ENCODE results near the gene INHA. TPM values are rescaled to one million over a fixed set of nuclear protein-coding genes. Genes with fewer than 3 reads are reported as not detected.

Gene INHA
- total and polyA plus RNA-seq, 12 donors = 18.9 to 704 (median 43.1) TPM

DNA sequence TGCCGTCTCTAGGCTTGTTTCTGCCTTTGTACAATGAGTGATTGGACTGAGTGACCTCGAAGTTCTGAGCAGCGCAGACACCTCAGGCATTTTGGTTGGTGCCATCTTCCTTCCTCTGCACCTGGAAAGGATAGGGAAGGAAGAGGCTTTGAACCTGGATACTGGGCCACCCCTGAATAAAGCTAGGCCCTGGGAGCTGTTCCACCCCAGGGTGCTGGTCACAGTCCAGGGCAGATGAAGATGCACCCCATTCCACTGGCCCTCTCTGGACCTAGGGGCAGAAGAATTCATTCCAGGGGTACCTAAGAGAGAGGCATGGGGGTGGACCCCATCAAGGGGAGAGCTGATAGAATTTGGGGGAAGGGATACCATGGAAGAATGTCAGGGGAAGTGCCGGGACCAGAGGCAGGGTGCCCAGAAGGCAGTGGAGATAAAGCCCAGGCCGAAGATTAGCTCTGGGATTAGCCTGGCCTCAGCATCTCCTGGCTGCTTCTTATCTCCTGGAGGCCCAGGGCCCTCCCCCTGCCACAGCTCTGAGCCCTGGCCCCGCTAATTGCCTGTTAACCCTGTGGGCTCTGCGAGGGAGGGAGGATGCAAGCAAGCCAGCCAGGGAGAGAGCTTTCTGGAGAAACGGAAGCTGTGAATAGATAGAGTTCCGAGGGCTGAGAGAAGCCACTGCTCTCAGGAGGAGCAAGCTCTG lies 46.4 kb upstream of the INHA start:
- TF ChIP-seq, protein P1, sequence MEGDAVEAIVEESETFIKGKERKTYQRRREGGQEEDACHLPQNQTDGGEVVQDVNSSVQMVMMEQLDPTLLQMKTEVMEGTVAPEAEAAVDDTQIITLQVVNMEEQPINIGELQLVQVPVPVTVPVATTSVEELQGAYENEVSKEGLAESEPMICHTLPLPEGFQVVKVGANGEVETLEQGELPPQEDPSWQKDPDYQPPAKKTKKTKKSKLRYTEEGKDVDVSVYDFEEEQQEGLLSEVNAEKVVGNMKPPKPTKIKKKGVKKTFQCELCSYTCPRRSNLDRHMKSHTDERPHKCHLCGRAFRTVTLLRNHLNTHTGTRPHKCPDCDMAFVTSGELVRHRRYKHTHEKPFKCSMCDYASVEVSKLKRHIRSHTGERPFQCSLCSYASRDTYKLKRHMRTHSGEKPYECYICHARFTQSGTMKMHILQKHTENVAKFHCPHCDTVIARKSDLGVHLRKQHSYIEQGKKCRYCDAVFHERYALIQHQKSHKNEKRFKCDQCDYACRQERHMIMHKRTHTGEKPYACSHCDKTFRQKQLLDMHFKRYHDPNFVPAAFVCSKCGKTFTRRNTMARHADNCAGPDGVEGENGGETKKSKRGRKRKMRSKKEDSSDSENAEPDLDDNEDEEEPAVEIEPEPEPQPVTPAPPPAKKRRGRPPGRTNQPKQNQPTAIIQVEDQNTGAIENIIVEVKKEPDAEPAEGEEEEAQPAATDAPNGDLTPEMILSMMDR (IDR thresholded peaks at IDR 0.05) = no peak
- TF ChIP-seq POLR2A (IDR thresholded peaks at IDR 0.05) = no peak
- peak overlapping the region in 1 of 5 donors; percentile 66 for H3K27ac ChIP-seq
- DNase-seq = no peak
- intact Hi-C loops (cut with DNase I) = loop anchor here (5.0 kb wide), 3 partner anchors 33 to 123 kb away; no protein-coding TSS in a partner anchor
- no peaks in the 10 kb centered on the region for H3K36me3 ChIP-seq (replicated peaks in 1 of 2)
- peaks cover 0 to 25% of the 10 kb centered on the region in 2 donors for H3K4me1 ChIP-seq (replicated peaks in 1 of 2)
- H3K4me3 ChIP-seq = no peak overlapping the region
- H3K27me3 ChIP-seq = peaks cover 63% of the 10 kb centered on the region
- no peaks in the 10 kb centered on the region for H3K9me3 ChIP-seq (replicated peaks in 1 of 3)
- WGBS, 4 donors = 43 to 66% (median 51%) methylated on average over 9 of the region's 9 CpGs

GRCh38 chr2:219526320-219527075 lies 45.6 kb upstream of the INHA start:
- peaks cover 59% of the 10 kb centered on the region for H3K27me3 ChIP-seq
- no peaks in the 10 kb centered on the region for H3K9me3 ChIP-seq (replicated peaks in 1 of 3)
- intact Hi-C loops (cut with DNase I) = loop anchor here (5.0 kb wide), 3 partner anchors 34 to 124 kb away; no protein-coding TSS in a partner anchor
- peak overlapping the region in 1 of 5 donors; percentile 66 for H3K27ac ChIP-seq
- no peak for DNase-seq
- WGBS, 4 donors = 49 to 57% (median 52%) methylated on average over 7 to 10 of the region's 11 CpGs
- H3K36me3 ChIP-seq (replicated peaks in 1 of 2) = no peaks in the 10 kb centered on the region
- H3K4me1 ChIP-seq (replicated peaks in 1 of 2) = peaks cover 0 to 17% of the 10 kb centered on the region in 2 donors
- H3K4me3 ChIP-seq = no peak overlapping the region
- no peak for TF ChIP-seq POLR2A (IDR thresholded peaks at IDR 0.05)

DNA sequence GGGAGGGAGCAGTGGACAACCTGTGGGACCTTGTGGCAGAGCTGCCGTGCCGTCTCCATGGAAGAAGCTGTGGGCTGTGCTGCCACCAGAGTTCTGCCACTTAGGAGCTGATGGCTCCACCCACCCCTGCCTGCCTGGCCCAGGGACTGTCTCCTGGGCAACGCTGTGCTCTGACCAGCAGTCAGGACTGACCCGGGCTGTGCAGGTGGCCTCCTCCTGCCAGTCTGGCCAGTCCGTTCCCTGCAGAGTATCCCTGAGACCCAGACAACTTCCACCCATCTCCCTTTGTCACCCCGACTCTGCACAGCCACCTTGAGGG lies 45.1 kb upstream of the INHA start:
- intact Hi-C loops (cut with DNase I) = loop anchor here (5.0 kb wide), 3 partner anchors 35 to 125 kb away; no protein-coding TSS in a partner anchor
- TF ChIP-seq POLR2A (IDR thresholded peaks at IDR 0.05) = no peak
- TF ChIP-seq, protein P1 (IDR thresholded peaks at IDR 0.05) = no peak

DNA sequence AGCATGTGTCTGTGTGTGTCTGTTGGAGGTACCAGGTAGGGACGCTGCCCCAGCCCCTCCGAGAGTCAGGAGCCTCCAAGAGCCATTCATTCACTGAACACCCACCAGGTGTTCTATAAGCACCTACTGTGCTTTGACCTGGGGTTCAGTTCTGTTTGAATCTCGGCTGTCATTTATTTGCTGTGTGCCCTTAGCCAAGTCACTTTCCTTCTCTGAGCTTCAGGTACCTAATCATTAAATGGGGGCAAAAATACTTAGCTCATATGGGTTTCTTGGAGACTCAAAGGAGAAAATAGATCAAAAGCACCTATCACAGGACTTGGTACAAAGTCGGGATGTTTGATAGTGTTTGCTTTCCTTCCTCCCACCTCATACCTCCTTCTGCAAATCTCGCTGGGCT lies 44.6 kb upstream of the INHA start:
- 44 to 61% (median 50%) methylated on average over 3 to 5 of the region's 5 CpGs for WGBS, 4 donors
- no peak for DNase-seq
- TF ChIP-seq, protein P1 (IDR thresholded peaks at IDR 0.05) = no peak
- no peak for TF ChIP-seq POLR2A (IDR thresholded peaks at IDR 0.05)
- intact Hi-C loops (cut with DNase I) = loop anchor here (5.0 kb wide), 3 partner anchors 35 to 125 kb away; no protein-coding TSS in a partner anchor
- peaks cover 0 to 9% of the 10 kb centered on the region in 2 donors for H3K4me1 ChIP-seq (replicated peaks in 1 of 2)
- H3K36me3 ChIP-seq (replicated peaks in 1 of 2) = no peaks in the 10 kb centered on the region
- no peak overlapping the region for H3K4me3 ChIP-seq
- peaks cover 56% of the 10 kb centered on the region for H3K27me3 ChIP-seq
- no peaks in the 10 kb centered on the region for H3K9me3 ChIP-seq (replicated peaks in 1 of 3)
- peak overlapping the region in 1 of 5 donors; percentile 66 for H3K27ac ChIP-seq

More for the DNA sequence above, 45.1 kb upstream of the INHA start:
- peaks cover 0 to 12% of the 10 kb centered on the region in 2 donors for H3K4me1 ChIP-seq (replicated peaks in 1 of 2)
- peaks cover 59% of the 10 kb centered on the region for H3K27me3 ChIP-seq
- H3K36me3 ChIP-seq (replicated peaks in 1 of 2) = no peaks in the 10 kb centered on the region
- H3K27ac ChIP-seq = peak overlapping the region in 1 of 5 donors; percentile 66
- H3K4me3 ChIP-seq = no peak overlapping the region
- no peaks in the 10 kb centered on the region for H3K9me3 ChIP-seq (replicated peaks in 1 of 3)
- peak in 2 of 7 donors; percentile 23 to 88 for DNase-seq
- 22 to 44% (median 43%) methylated on average over 4 to 6 of the region's 6 CpGs for WGBS, 4 donors

All from adrenal gland (tissue), 12 donors.